Sigmoid colon (tissue), 4 donors: ENCODE results near the gene SLC8A1.

ENCODE experiments used
- EP300 ChIP-seq, 4 donors: sonication (generic); formaldehyde crosslinking; IDR thresholded peaks; one replicate each; pipeline ENCODE4 v1.6.1; 2017; ENCODE audit warnings: antibody characterized with exemption in 4 of 4
- POLR2A ChIP-seq, 2 donors: fragments of 450-650 bp; IDR thresholded peaks; one replicate each; pipeline ENCODE4 v1.6.1; 2016; ENCODE audit warnings: antibody characterized with exemption in 2 of 2, mild to moderate bottlenecking in 2 of 2, moderate library complexity in 2 of 2

- TF ChIP-seq EP300 (IDR thresholded peaks at IDR 0.05): no peak
- no peak for TF ChIP-seq POLR2A (IDR thresholded peaks at IDR 0.05)
Measured at GRCh38 chr2:40404517-40404916, 47.4 kb downstream of the SLC8A1 start.
